ENCODE measurements around the gene HOXD9.

- TF ChIP-seq POLR2AphosphoS5 (IDR thresholded peaks at IDR 0.05) (no peak), CTCF (IDR thresholded peaks at IDR 0.05; ENCODE audit: poor library complexity, severe bottlenecking) (no peak), EZH2 (IDR thresholded peaks at IDR 0.05; ENCODE audit: borderline replicate concordance, insufficient read depth, low read length, poor library complexity, severe bottlenecking) (peak; percentile 93), SMC3 (conservative IDR thresholded peaks at IDR 0.05; ENCODE audit: poor library complexity) (no peak), RAD21 (conservative IDR thresholded peaks at IDR 0.05) (no peak)
- TF ChIP-seq, protein P1, sequence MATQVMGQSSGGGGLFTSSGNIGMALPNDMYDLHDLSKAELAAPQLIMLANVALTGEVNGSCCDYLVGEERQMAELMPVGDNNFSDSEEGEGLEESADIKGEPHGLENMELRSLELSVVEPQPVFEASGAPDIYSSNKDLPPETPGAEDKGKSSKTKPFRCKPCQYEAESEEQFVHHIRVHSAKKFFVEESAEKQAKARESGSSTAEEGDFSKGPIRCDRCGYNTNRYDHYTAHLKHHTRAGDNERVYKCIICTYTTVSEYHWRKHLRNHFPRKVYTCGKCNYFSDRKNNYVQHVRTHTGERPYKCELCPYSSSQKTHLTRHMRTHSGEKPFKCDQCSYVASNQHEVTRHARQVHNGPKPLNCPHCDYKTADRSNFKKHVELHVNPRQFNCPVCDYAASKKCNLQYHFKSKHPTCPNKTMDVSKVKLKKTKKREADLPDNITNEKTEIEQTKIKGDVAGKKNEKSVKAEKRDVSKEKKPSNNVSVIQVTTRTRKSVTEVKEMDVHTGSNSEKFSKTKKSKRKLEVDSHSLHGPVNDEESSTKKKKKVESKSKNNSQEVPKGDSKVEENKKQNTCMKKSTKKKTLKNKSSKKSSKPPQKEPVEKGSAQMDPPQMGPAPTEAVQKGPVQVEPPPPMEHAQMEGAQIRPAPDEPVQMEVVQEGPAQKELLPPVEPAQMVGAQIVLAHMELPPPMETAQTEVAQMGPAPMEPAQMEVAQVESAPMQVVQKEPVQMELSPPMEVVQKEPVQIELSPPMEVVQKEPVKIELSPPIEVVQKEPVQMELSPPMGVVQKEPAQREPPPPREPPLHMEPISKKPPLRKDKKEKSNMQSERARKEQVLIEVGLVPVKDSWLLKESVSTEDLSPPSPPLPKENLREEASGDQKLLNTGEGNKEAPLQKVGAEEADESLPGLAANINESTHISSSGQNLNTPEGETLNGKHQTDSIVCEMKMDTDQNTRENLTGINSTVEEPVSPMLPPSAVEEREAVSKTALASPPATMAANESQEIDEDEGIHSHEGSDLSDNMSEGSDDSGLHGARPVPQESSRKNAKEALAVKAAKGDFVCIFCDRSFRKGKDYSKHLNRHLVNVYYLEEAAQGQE (IDR thresholded peaks at IDR 0.05; ENCODE audit: borderline replicate concordance): no peak
Observed at GRCh38 chr2:176172007-176172894, 49.7 kb downstream of the HOXD9 start.

All from neural cell (in vitro differentiated cells).